ENCODE measurements around the gene PCSK1. TPM values are rescaled to one million over a fixed set of nuclear protein-coding genes. Genes with fewer than 3 reads are reported as not detected.

The PCSK1 gene
- total RNA-seq, 1 donor from 2014 or later = 0.38 TPM

DNA sequence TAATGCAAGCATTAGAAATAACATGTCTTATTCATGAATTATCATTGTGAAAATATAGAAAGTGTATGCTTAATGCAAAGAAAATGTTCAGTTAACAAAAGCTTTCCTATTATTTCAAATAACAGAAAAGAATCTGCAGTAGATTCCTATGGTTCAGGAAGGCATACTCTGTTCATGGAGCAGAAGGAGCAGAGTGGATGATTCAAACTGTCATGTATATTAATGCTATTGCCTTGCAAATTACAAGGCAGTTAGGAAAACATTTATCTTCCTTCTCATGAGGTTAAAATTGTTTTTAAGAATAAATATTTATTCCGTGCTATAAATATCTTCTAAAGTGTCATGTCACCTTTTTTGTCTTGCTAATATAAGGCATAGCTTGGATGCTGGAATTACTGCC, 47.5 kb downstream of the PCSK1 start:
- Histone ChIP-seq H3K9me3 (replicated peaks) (no peaks in the 10 kb centered on the region), H3K4me1 (peaks cover 33% of the 10 kb centered on the region), H3K27me3 (ENCODE audit: low read depth) (no peaks in the 10 kb centered on the region), H3K4me3 (no peak overlapping the region), H3K36me3 (no peaks in the 10 kb centered on the region), H3K27ac (replicated peaks) (peak overlapping the region; percentile 78)
- intact Hi-C loops (cut with micrococcal nuclease) = no loop called here
- no peak for DNase-seq
- TF ChIP-seq CTCF (IDR thresholded peaks at IDR 0.05; ENCODE audit: borderline replicate concordance) = no peak

GRCh38 chr5:96384353-96384752, 48.7 kb downstream of the PCSK1 start:
- intact Hi-C loops (cut with micrococcal nuclease) = no loop called here
- Histone ChIP-seq H3K4me1 (peaks cover 33% of the 10 kb centered on the region), H3K4me3 (no peak overlapping the region), H3K27ac (replicated peaks) (peak overlapping the region; percentile 78), H3K9me3 (replicated peaks) (no peaks in the 10 kb centered on the region), H3K36me3 (no peaks in the 10 kb centered on the region), H3K27me3 (ENCODE audit: low read depth) (no peaks in the 10 kb centered on the region)
- no peak for TF ChIP-seq CTCF (IDR thresholded peaks at IDR 0.05; ENCODE audit: borderline replicate concordance)
- DNase-seq = peak; percentile 50

DNA sequence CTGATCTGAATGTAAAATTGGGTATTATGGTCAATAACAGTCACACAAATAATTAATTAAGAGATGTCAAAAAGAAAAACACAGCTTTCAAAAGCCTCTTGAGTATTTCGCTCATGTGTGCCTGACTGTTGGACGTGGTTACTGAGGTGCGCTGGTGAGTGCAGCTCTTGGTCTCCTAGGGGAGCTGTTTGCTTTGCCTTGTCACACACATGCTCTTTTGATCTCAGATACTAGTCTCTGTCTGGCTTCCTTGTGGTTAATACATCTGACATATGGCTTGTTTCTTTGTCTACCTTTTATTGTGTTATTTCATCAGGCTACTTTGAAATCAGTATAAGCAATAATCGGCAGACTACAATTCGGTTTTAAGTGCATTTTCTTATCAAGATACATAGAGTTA, 51.5 kb downstream of the PCSK1 start:
- H3K36me3 ChIP-seq = no peaks in the 10 kb centered on the region
- DNase-seq = no peak
- peaks cover 33% of the 10 kb centered on the region for H3K4me1 ChIP-seq
- no peaks in the 10 kb centered on the region for H3K27me3 ChIP-seq (ENCODE audit: low read depth)
- intact Hi-C loops (cut with micrococcal nuclease) = no loop called here
- H3K27ac ChIP-seq (replicated peaks) = no peak overlapping the region
- H3K9me3 ChIP-seq (replicated peaks) = no peaks in the 10 kb centered on the region
- peak; percentile 49 for TF ChIP-seq CTCF (IDR thresholded peaks at IDR 0.05; ENCODE audit: borderline replicate concordance)
- H3K4me3 ChIP-seq = no peak overlapping the region

DNA sequence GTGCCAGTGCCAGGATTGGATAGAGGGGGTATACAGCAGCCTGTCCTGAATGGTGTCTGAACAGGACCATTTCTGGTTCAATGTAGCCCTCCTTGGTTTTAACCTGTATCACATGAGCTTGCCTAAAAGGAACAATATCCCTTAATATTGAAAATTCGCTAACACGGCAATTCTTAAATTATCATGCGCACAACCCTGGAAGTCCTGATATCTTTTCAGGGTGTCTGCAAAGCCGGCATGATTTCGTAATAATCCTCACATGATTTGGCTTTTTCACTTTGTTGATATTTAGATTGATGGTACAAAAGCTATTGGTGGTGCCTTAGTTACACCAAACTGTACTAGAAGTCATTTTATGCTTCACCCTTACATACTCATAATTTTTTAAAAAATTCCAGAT, 53.2 kb downstream of the PCSK1 start:
- Histone ChIP-seq H3K9me3 (replicated peaks) (no peaks in the 10 kb centered on the region), H3K27ac (replicated peaks) (no peak overlapping the region), H3K27me3 (ENCODE audit: low read depth) (no peaks in the 10 kb centered on the region), H3K4me3 (no peak overlapping the region), H3K4me1 (peaks cover 20% of the 10 kb centered on the region), H3K36me3 (no peaks in the 10 kb centered on the region)
- no peak for TF ChIP-seq CTCF (IDR thresholded peaks at IDR 0.05; ENCODE audit: borderline replicate concordance)
- DNase-seq = no peak
- intact Hi-C loops (cut with micrococcal nuclease) = no loop called here

DNA sequence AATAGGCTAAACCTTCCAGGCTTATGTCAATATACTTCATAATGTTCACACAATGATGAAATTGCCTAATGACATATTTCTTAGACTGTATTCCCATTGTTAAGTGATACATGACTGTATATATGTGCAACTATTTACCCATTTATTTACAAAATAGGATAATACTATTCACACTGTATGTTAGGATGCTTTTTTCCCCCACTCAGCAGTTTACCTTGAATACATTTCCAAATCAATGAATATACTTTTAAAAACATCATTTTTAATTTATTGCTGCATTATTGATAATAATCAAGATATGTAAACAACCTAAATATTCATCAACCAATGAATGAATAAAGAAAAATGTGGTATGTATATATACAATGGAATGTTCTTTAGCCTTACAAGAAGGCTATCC, 55.5 kb downstream of the PCSK1 start:
- no peak for TF ChIP-seq CTCF (IDR thresholded peaks at IDR 0.05; ENCODE audit: borderline replicate concordance)
- H3K27ac ChIP-seq (replicated peaks) = no peak overlapping the region
- intact Hi-C loops (cut with micrococcal nuclease) = no loop called here

DNA sequence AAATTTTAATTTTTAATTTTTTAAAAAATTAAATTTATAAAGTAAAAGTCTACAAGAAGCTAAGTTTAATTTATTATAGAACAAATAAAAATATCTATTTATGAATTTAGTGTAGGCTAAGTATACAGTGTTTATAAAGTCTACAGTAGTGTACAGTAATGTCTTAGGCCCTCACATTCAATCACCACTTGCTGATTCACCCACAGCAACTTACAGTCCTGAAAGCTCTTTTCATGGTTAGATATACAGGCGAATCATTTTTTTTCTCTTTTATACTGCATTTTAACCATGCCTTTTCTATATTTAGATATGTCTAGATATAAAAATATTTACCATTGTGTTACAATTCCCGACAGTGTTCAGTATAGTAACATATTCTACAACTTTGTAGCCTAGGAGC, 55.9 kb downstream of the PCSK1 start:
- Histone ChIP-seq H3K4me3 (no peak overlapping the region), H3K9me3 (replicated peaks) (no peaks in the 10 kb centered on the region), H3K36me3 (no peaks in the 10 kb centered on the region), H3K27me3 (ENCODE audit: low read depth) (no peaks in the 10 kb centered on the region), H3K4me1 (peaks cover 5% of the 10 kb centered on the region), H3K27ac (replicated peaks) (no peak overlapping the region)
- DNase-seq = no peak
- intact Hi-C loops (cut with micrococcal nuclease) = no loop called here
- TF ChIP-seq CTCF (IDR thresholded peaks at IDR 0.05; ENCODE audit: borderline replicate concordance) = no peak

More for the DNA sequence above, 55.5 kb downstream of the PCSK1 start:
- peaks cover 7% of the 10 kb centered on the region for H3K4me1 ChIP-seq
- no peak for DNase-seq
- H3K9me3 ChIP-seq (replicated peaks) = no peaks in the 10 kb centered on the region
- no peak overlapping the region for H3K4me3 ChIP-seq
- H3K27me3 ChIP-seq (ENCODE audit: low read depth) = no peaks in the 10 kb centered on the region
- no peaks in the 10 kb centered on the region for H3K36me3 ChIP-seq

Data from left ventricle myocardium inferior (tissue), 1 donor.